ENCODE results near the gene MARK3. TPM values are rescaled to one million over a fixed set of nuclear protein-coding genes. Genes with fewer than 3 reads are reported as not detected.

Gene MARK3
- total RNA-seq, 1 donor from 2014 or later: 77.9 TPM

GRCh38 chr14:103341250-103342129 lies 43.7 kb upstream of the MARK3 start:
- no peak overlapping the region for H3K4me3 ChIP-seq (ENCODE audit: low read depth, low read length)
- FAIRE-seq (no peak), DNase-seq (ENCODE audit: low read depth) (no peak)
- TF ChIP-seq CTCF (IDR thresholded peaks at IDR 0.05; ENCODE audit: insufficient read depth, low read length, severe bottlenecking): no peak
- no peaks in the 10 kb centered on the region for H3K27me3 ChIP-seq (ENCODE audit: control insufficient read depth, insufficient read depth, low read length)
- H3K36me3 ChIP-seq (ENCODE audit: control insufficient read depth, insufficient read depth, low read length): peaks cover 29% of the 10 kb centered on the region

- no peak for DNase-seq (ENCODE audit: low read depth)
- H3K4me3 ChIP-seq (ENCODE audit: low read depth, low read length): no peak overlapping the region
- TF ChIP-seq CTCF (IDR thresholded peaks at IDR 0.05; ENCODE audit: insufficient read depth, low read length, severe bottlenecking): no peak
- H3K36me3 ChIP-seq (ENCODE audit: control insufficient read depth, insufficient read depth, low read length): peaks cover 18% of the 10 kb centered on the region
- no peak for FAIRE-seq
- no peaks in the 10 kb centered on the region for H3K27me3 ChIP-seq (ENCODE audit: control insufficient read depth, insufficient read depth, low read length)
These were observed 41.9 kb upstream of the MARK3 start for GRCh38 chr14:103343164-103343879.

GRCh38 chr14:103343905-103344797 lies 41.1 kb upstream of the MARK3 start:
- Histone ChIP-seq H3K4me3 (ENCODE audit: low read depth, low read length) (no peak overlapping the region), H3K27me3 (ENCODE audit: control insufficient read depth, insufficient read depth, low read length) (no peaks in the 10 kb centered on the region), H3K36me3 (ENCODE audit: control insufficient read depth, insufficient read depth, low read length) (peaks cover 14% of the 10 kb centered on the region)
- no peak for FAIRE-seq
- TF ChIP-seq CTCF (IDR thresholded peaks at IDR 0.05; ENCODE audit: insufficient read depth, low read length, severe bottlenecking): no peak
- DNase-seq (ENCODE audit: low read depth): no peak

- Histone ChIP-seq H3K4me3 (ENCODE audit: low read depth, low read length) (no peak overlapping the region), H3K36me3 (ENCODE audit: control insufficient read depth, insufficient read depth, low read length) (peaks cover 7% of the 10 kb centered on the region), H3K27me3 (ENCODE audit: control insufficient read depth, insufficient read depth, low read length) (no peaks in the 10 kb centered on the region)
- no peak for FAIRE-seq
- no peak for TF ChIP-seq CTCF (IDR thresholded peaks at IDR 0.05; ENCODE audit: insufficient read depth, low read length, severe bottlenecking)
- DNase-seq (ENCODE audit: low read depth): no peak
These were observed 38.9 kb upstream of the MARK3 start for GRCh38 chr14:103346286-103346685.

GRCh38 chr14:103347091-103347815 lies 38.0 kb upstream of the MARK3 start:
- no peak for DNase-seq (ENCODE audit: low read depth)
- Histone ChIP-seq H3K27me3 (ENCODE audit: control insufficient read depth, insufficient read depth, low read length) (no peaks in the 10 kb centered on the region), H3K4me3 (ENCODE audit: low read depth, low read length) (no peak overlapping the region), H3K36me3 (ENCODE audit: control insufficient read depth, insufficient read depth, low read length) (peaks cover 4% of the 10 kb centered on the region)
- no peak for TF ChIP-seq CTCF (IDR thresholded peaks at IDR 0.05; ENCODE audit: insufficient read depth, low read length, severe bottlenecking)
- FAIRE-seq: no peak

All from bronchial epithelial cell (primary cell).